Loucy (cell line): ENCODE data around the gene YTHDC2.

Experiments
- H2AFZ ChIP-seq: fragments of 200-600 bp; sonication (generic); 2 replicates; pipeline ENCODE4 v1.6.0; 2016; ENCODE audit warnings: antibody characterized with exemption, mild to moderate bottlenecking, low read length, moderate library complexity
- H3F3A ChIP-seq: fragments of 200-600 bp; 2 replicates; pipeline ENCODE4 v1.6.0; 2016; ENCODE audit warnings: antibody characterized with exemption, low read depth, mild to moderate bottlenecking
- H3K27me3 ChIP-seq: fragments of 200-600 bp; sonication (generic); 2 replicates; pipeline ENCODE4 v1.6.1; 2014; ENCODE audit warnings: low read length, mild to moderate bottlenecking; ENCODE audit not compliant: insufficient read depth, poor library complexity, severe bottlenecking
- H3K36me3 ChIP-seq: fragments of 200-600 bp; sonication (generic); 2 replicates; pipeline ENCODE4 v1.6.1; 2016; ENCODE audit warnings: low read length; ENCODE audit not compliant: insufficient read depth
- H3K4me1 ChIP-seq: fragments of 200-600 bp; sonication (generic); 2 replicates; pipeline ENCODE4 v1.5.1; 2014; ENCODE audit warnings: low read length, mild to moderate bottlenecking; ENCODE audit not compliant: insufficient read depth, poor library complexity, severe bottlenecking
- H3K4me2 ChIP-seq: fragments of 200-600 bp; sonication (generic); 2 replicates; pipeline ENCODE4 v1.6.0; 2014; ENCODE audit warnings: antibody characterized with exemption, low read length, low read depth, mild to moderate bottlenecking; ENCODE audit not compliant: poor library complexity, severe bottlenecking
- H3K4me3 ChIP-seq: fragments of 200-600 bp; sonication (generic); 2 replicates; pipeline ENCODE4 v1.5.1; 2014; ENCODE audit warnings: low read length, mild to moderate bottlenecking, mixed read lengths; ENCODE audit not compliant: poor library complexity, severe bottlenecking
- H3K79me2 ChIP-seq: fragments of 200-600 bp; sonication (generic); 2 replicates; pipeline ENCODE4 v1.6.1; 2014; ENCODE audit warnings: low read length; ENCODE audit not compliant: insufficient read depth
- H3K9ac ChIP-seq: fragments of 200-600 bp; sonication (generic); 2 replicates; pipeline ENCODE4 v1.6.0; 2014; ENCODE audit warnings: mild to moderate bottlenecking, low read depth, low read length, moderate library complexity; ENCODE audit not compliant: poor library complexity, severe bottlenecking
- H3K9me2 ChIP-seq: fragments of 200-600 bp; sonication (generic); replicated peaks from 2 replicates; pipeline ENCODE4 v1.6.1; 2016; ENCODE audit warnings: low read depth, low read length, mixed read lengths
- H3K9me3 ChIP-seq: fragments of 200-600 bp; sonication (generic); 2 replicates; pipeline ENCODE4 v1.6.1; 2014; ENCODE audit warnings: mild to moderate bottlenecking, antibody characterized with exemption, low read length, low read depth; ENCODE audit not compliant: insufficient read depth
- H4K20me1 ChIP-seq: fragments of 200-600 bp; sonication (generic); 2 replicates; pipeline ENCODE4 v1.6.0; 2014; ENCODE audit warnings: antibody characterized with exemption, low read length, mild to moderate bottlenecking; ENCODE audit not compliant: insufficient read depth, poor library complexity, severe bottlenecking
- EZH2phosphoT487 ChIP-seq: fragments of 200-600 bp; IDR thresholded peaks from 2 replicates; pipeline ENCODE4 v1.6.1; 2018; ENCODE audit warnings: antibody characterized with exemption, mild to moderate bottlenecking, moderate library complexity, borderline replicate concordance
- TF ChIP-seq, protein P1 (sequence below): fragments of 200-600 bp; sonication (generic); conservative IDR thresholded peaks from 2 replicates; pipeline ENCODE4 v1.5.1; 2014; ENCODE audit warnings: mild to moderate bottlenecking, antibody characterized with exemption, low read length

Gene YTHDC2

DNA sequence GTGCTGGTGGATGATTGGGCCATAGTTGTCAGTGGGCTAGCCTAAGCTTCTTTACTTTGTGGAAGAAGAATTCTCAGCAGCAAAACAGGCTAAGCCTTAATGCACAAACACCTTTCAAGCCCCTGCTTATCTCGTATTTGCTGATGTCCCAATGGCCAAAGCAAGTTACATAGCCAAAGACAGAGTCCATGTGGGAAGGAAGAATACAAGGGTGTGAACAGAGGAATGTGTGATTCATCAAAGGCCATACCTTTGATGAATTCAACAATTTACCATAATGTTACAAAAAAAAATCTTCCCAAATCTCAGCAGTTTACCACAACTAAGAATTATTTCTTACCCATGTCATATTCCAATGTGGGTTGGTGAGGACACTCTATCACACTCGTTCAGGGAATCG is 1.2 kb upstream of the YTHDC2 start:
- no peaks in the 10 kb centered on the region for H3K9me2 ChIP-seq
- H3K4me1 ChIP-seq, result peaks cover 9% of the 10 kb centered on the region
- no peak overlapping the region for H3K4me3 ChIP-seq
- H2AFZ ChIP-seq, result no peak overlapping the region
- no peaks in the 10 kb centered on the region for H3F3A ChIP-seq
- peaks cover 2% of the 10 kb centered on the region for H4K20me1 ChIP-seq
- H3K27me3 ChIP-seq, result peaks cover 19% of the 10 kb centered on the region
- no peak overlapping the region for H3K9ac ChIP-seq
- peaks cover 28% of the 10 kb centered on the region for H3K79me2 ChIP-seq
- H3K9me3 ChIP-seq, result no peaks in the 10 kb centered on the region
- no peak for TF ChIP-seq EZH2phosphoT487
- TF ChIP-seq, protein P1, sequence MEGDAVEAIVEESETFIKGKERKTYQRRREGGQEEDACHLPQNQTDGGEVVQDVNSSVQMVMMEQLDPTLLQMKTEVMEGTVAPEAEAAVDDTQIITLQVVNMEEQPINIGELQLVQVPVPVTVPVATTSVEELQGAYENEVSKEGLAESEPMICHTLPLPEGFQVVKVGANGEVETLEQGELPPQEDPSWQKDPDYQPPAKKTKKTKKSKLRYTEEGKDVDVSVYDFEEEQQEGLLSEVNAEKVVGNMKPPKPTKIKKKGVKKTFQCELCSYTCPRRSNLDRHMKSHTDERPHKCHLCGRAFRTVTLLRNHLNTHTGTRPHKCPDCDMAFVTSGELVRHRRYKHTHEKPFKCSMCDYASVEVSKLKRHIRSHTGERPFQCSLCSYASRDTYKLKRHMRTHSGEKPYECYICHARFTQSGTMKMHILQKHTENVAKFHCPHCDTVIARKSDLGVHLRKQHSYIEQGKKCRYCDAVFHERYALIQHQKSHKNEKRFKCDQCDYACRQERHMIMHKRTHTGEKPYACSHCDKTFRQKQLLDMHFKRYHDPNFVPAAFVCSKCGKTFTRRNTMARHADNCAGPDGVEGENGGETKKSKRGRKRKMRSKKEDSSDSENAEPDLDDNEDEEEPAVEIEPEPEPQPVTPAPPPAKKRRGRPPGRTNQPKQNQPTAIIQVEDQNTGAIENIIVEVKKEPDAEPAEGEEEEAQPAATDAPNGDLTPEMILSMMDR, result no peak
- no peak overlapping the region for H3K4me2 ChIP-seq
- no peaks in the 10 kb centered on the region for H3K36me3 ChIP-seq

DNA sequence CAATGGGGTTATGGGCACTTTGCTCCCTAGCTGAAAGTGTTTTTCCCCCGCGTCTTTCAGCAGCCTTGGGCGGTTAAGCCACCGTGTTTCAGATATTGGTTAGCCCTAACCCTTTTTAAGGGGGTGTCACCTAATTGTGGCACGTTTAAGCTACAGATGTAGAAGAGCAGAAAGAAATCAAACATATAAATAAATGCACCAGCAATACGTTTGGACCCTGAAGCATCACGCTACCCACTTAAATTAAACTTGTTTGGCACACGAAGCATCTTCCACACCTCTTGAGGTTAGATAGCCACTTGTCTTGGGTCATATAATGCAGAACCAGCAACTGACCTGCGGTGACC is 768 bp downstream of the YTHDC2 start:
- Histone ChIP-seq H3K79me2 (peaks cover 40% of the 10 kb centered on the region), H3K4me3 (peak overlapping the region; percentile 84), H3K9me2 (no peaks in the 10 kb centered on the region), H2AFZ (no peak overlapping the region), H3K4me2 (peak overlapping the region; percentile 89), H3K4me1 (peaks cover 9% of the 10 kb centered on the region), H3F3A (no peaks in the 10 kb centered on the region), H3K36me3 (no peaks in the 10 kb centered on the region), H3K27me3 (peaks cover 7% of the 10 kb centered on the region), H3K9ac (peak overlapping the region; percentile 73), H3K9me3 (no peaks in the 10 kb centered on the region), H4K20me1 (peaks cover 2% of the 10 kb centered on the region)
- TF ChIP-seq EZH2phosphoT487, result no peak
- TF ChIP-seq, protein P1, result no peak

DNA sequence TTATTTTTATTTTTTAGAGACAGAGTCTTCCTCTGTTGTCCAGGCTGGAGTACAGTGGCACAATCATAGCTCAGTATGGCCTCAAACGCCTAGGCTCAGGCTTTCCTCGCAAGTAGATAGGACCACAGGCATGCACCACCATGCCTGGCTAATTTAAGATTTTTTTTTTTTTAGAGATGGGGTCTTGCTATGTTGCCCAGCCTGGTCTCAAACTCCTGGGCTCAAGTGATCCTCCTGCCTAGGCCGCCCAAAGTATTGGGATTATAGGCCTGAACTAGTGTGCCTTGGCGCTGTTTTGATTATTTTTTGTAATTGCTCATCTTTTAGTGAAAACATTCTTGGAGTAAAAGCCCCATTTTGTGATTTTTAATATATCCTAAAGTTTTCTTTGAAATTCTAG is 5.4 kb downstream of the YTHDC2 start:
- TF ChIP-seq, protein P1, result no peak
- TF ChIP-seq EZH2phosphoT487, result no peak
- Histone ChIP-seq H3K9ac (no peak overlapping the region), H3K27me3 (no peaks in the 10 kb centered on the region), H3K36me3 (no peaks in the 10 kb centered on the region), H3K4me3 (no peak overlapping the region), H4K20me1 (peaks cover 2% of the 10 kb centered on the region), H3K4me2 (no peak overlapping the region), H3K79me2 (peaks cover 61% of the 10 kb centered on the region), H3K9me2 (no peaks in the 10 kb centered on the region), H2AFZ (no peak overlapping the region), H3F3A (no peaks in the 10 kb centered on the region), H3K4me1 (peaks cover 32% of the 10 kb centered on the region), H3K9me3 (no peaks in the 10 kb centered on the region)
